ENCODE results near the gene MID2.
"Not testable (repeated sequence)": the region's sequence is repeated elsewhere in the genome, so short reads cannot be mapped to it uniquely, and the experiment has no call there.

- not testable (repeated sequence) for TF ChIP-seq POLR2A, TAF1, SPI1 (IDR thresholded peaks at IDR 0.05; ENCODE audit: low read depth, low read length)
Measured at GRCh38 chrX:107857041-107857440, 31.4 kb downstream of the MID2 start.
